Pancreas (tissue), 10 donors: Measurements from ENCODE around the gene GXYLT2. TPM values are rescaled to one million over a fixed set of nuclear protein-coding genes. Genes with fewer than 3 reads are reported as not detected.

ENCODE experiments used
- ATAC-seq, 4 donors: fragments of 200-7000 bp; cut with Tn5 transposase; one replicate each; pipeline versions ENCODE4 v1.8.0 to v1.9.1; 2020; ENCODE audit warnings: mild to moderate bottlenecking in 4 of 4, moderate library complexity in 4 of 4
- DNase-seq, 6 donors: peaks; one replicate each; pipeline ENCODE4 v3.0.0-alpha.2; 2020
- FAIRE-seq: peaks from 2 replicates; lab custom pipeline; 2012; peaks lifted over from hg19 to GRCh38; lab: Jason Lieb, UNC
- H3K27ac ChIP-seq, 4 donors: fragments of 200-600 bp; sonication (generic); 1 replicate in 3 of 4; 2 replicates in 1 of 4; pipeline versions ENCODE4 v1.5.0 to v1.8.0; 2020
- H3K27me3 ChIP-seq, 4 donors: fragments of 200-600 bp; one replicate each; pipeline ENCODE4 v1.8.0; 2021
- H3K36me3 ChIP-seq, 3 donors: fragments of 200-600 bp; sonication (generic) in 1 of 3; one replicate each; pipeline versions ENCODE4 v1.5.0 to v1.8.0; 2020 to 2021
- H3K4me1 ChIP-seq, 3 donors: fragments of 200-600 bp; one replicate each; pipeline ENCODE4 v1.8.0; 2021
- H3K4me3 ChIP-seq, 4 donors: fragments of 200-600 bp; sonication (generic) in 2 of 4; one replicate each; pipeline versions ENCODE4 v1.5.0 to v1.8.0; 2020 to 2021
- H3K9me3 ChIP-seq, 4 donors: fragments of 200-600 bp; one replicate each; pipeline ENCODE4 v1.8.0; 2021
- CTCF ChIP-seq, 4 donors: fragments of 200-600 bp; sonication (generic) in 3 of 4; IDR thresholded peaks; one replicate each; pipeline versions ENCODE4 v1.5.0 to v1.8.0; 2021; ENCODE audit warnings: antibody characterized with exemption in 4 of 4
- WGBS, 2 donors: extraction: QIAGEN DNeasy Blood & Tissue Kit; methylation state at CpG; one replicate each; pipeline ENCODE4 v1.1.7; 2013; 5-methylcytosine and 5-hydroxymethylcytosine counted together
- intact Hi-C, 3 donors: fragments of 100-400 bp; cut with DNase I; formaldehyde crosslinking; loops; one replicate each; pipeline versions ENCODE4 v1.11.1 to v1.14.2; 2022
- polyA plus RNA-seq, 2 donors: library from polyadenylated mRNA; stranded (reverse); fragments of 200-250 nt; gene quantifications; one replicate each; pipeline ENCODE4 v1.2.3, GENCODE V29; 2013
- total RNA-seq, 6 donors: library from RNA; stranded (reverse); fragmentation: NEBNext Ultra II Directional in 4 of 6; extraction: Animal tissue kit (Norgen Biotek cat#: 25700) in 4 of 6; gene quantifications; one replicate each; pipeline versions ENCODE4 v1.2.1 to v1.2.4, GENCODE V29; 2021 to 2023
- donor health status: healthy with polysubstance abuse.
- donor health status: DM: no; HTN: no; CAD: no; lungs with moderate emphysema.
- donor health status: DM: no; HTN: no; CAD: no.
- donor health status: control.
- donor health status: control.
- donor health status: Bipolar disorder and iron deficiency.
- donor health status: DM: yes; HTN: yes; CAD: no.
- donor health status: DM: no; HTN: no; CAD: no.
- donor health status: DM: no; HTN: no; CAD: no.
- donor health status: DM: yes; HTN: yes; CAD: no.

GXYLT2 gene
- total and polyA plus RNA-seq, 8 donors: 0.19 to 7.5 (median 4.2) TPM

- 90 to 92% methylated on average over 7 of the region's 7 CpGs for WGBS, 2 donors
- Histone ChIP-seq H3K36me3 (no peaks in the 10 kb centered on the region), H3K9me3 (no peaks in the 10 kb centered on the region), H3K27ac (no peak overlapping the region), H3K27me3 (no peaks in the 10 kb centered on the region), H3K4me1 (no peaks in the 10 kb centered on the region), H3K4me3 (no peak overlapping the region)
- DNase-seq (no peak), FAIRE-seq (no peak), ATAC-seq (no peak)
- TF ChIP-seq CTCF (IDR thresholded peaks at IDR 0.05): no peak
- intact Hi-C loops: loop anchor here in 2 of 3 donors (10.0 kb wide), 2 partner anchors 110 to 140 kb away; no protein-coding TSS in a partner anchor
These were observed 56.9 kb downstream of the GXYLT2 start for GRCh38 chr3:72944696-72945095.

GRCh38 chr3:72947715-72948490, 60.1 kb downstream of the GXYLT2 start:
- no peak for DNase-seq
- no peak for ATAC-seq
- FAIRE-seq: peak; percentile 32
- Histone ChIP-seq H3K9me3 (no peaks in the 10 kb centered on the region), H3K27ac (no peak overlapping the region), H3K4me1 (no peaks in the 10 kb centered on the region), H3K36me3 (no peaks in the 10 kb centered on the region), H3K4me3 (no peak overlapping the region), H3K27me3 (no peaks in the 10 kb centered on the region)
- intact Hi-C loops: loop anchor here in 2 of 3 donors (10.0 kb wide), 2 partner anchors 107 to 137 kb away; no protein-coding TSS in a partner anchor
- no peak for TF ChIP-seq CTCF (IDR thresholded peaks at IDR 0.05)
- WGBS, 2 donors: 77 to 85% methylated on average over 8 of the region's 8 CpGs

DNA sequence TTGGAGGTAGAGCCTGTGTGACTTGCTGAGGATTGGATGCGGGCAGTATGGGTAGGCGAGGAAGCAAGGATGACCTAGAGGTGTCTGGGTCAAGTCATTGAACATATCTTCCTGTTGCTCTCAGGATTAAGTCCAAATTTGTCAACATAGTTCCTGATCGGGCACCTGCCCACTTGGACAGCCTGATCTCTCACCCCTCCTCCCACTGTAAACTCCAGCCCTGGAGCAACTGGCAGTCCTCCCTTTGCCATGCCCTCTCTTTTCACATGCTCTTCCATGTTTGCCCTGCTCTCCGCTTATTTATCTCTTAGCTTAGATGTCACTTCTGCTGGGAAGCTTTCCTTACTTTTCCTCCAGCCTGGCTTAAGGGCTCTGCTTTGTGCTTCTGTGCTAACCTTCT, 61.2 kb downstream of the GXYLT2 start:
- no peaks in the 10 kb centered on the region for H3K27me3 ChIP-seq
- DNase-seq (no peak), ATAC-seq (no peak), FAIRE-seq (no peak)
- no peaks in the 10 kb centered on the region for H3K9me3 ChIP-seq
- intact Hi-C loops: loop anchor here in 2 of 3 donors (10.0 kb wide), 2 partner anchors 106 to 136 kb away; no protein-coding TSS in a partner anchor
- no peaks in the 10 kb centered on the region for H3K4me1 ChIP-seq
- no peak overlapping the region for H3K4me3 ChIP-seq
- no peak overlapping the region for H3K27ac ChIP-seq
- 70 to 76% methylated on average over 4 of the region's 4 CpGs for WGBS, 2 donors
- TF ChIP-seq CTCF (IDR thresholded peaks at IDR 0.05): no peak
- H3K36me3 ChIP-seq: no peaks in the 10 kb centered on the region

GRCh38 chr3:72950372-72950771, 62.5 kb downstream of the GXYLT2 start:
- WGBS, 2 donors: 94 to 100% methylated on average over 8 of the region's 8 CpGs
- Histone ChIP-seq H3K9me3 (no peaks in the 10 kb centered on the region), H3K4me1 (no peaks in the 10 kb centered on the region), H3K27me3 (no peaks in the 10 kb centered on the region), H3K4me3 (no peak overlapping the region), H3K27ac (no peak overlapping the region), H3K36me3 (no peaks in the 10 kb centered on the region)
- no peak for DNase-seq
- TF ChIP-seq CTCF (IDR thresholded peaks at IDR 0.05): no peak
- no peak for ATAC-seq
- intact Hi-C loops: no loop called here
- FAIRE-seq: no peak

DNA sequence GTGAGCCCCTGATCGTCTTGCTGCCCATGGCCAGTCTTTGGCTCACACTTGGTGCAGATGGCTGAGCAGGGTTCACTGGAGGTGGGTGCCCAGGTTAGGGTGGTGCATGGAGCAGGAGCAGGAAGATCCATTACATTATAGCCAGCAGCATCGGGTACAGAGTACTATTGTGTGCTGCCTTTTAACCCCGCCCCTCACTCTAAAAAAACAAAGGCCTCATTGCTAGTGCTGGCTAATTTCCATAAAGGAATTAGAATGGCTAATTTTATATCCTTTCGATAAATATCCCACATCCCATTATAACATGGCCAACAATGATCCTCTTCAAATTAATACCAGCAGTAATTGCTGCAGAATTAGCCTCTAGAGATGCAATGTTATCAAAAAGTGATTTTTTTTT, 63.0 kb downstream of the GXYLT2 start:
- intact Hi-C loops: no loop called here
- TF ChIP-seq CTCF (IDR thresholded peaks at IDR 0.05): no peak
- ATAC-seq (no peak), DNase-seq (no peak), FAIRE-seq (no peak)
- no peak overlapping the region for H3K27ac ChIP-seq
- no peaks in the 10 kb centered on the region for H3K4me1 ChIP-seq
- 76 to 85% methylated on average over 4 of the region's 4 CpGs for WGBS, 2 donors
- no peaks in the 10 kb centered on the region for H3K27me3 ChIP-seq
- no peaks in the 10 kb centered on the region for H3K9me3 ChIP-seq
- no peak overlapping the region for H3K4me3 ChIP-seq
- no peaks in the 10 kb centered on the region for H3K36me3 ChIP-seq
